ENCODE results near the gene TPO.

TPO gene

GRCh38 chr2:1413156-1413710 lies at the start of gene TPO:
TSS of gene TPO (plus strand) at chr2:1413463. CDS start at chr2:1414409, 946 bp downstream.
- Histone ChIP-seq H3K4me3 (ENCODE audit: low read length) (no peak within 1 kb of the TSS), H3K36me3 (ENCODE audit: control insufficient read depth, insufficient read depth, low read length) (no peaks in the 10 kb centered on the region), H3K27me3 (ENCODE audit: control insufficient read depth, insufficient read depth, low read length) (no peaks in the 10 kb centered on the region), H3K9ac (ENCODE audit: low read length) (no peak within 1 kb of the TSS), H3K27ac (ENCODE audit: low read depth, low read length) (no peak within 1 kb of the TSS), H3K4me1 (ENCODE audit: control insufficient read depth, insufficient read depth, low read length) (no peaks in the 10 kb centered on the region)

- Histone ChIP-seq H3K27ac (ENCODE audit: low read depth, low read length) (no peak overlapping the region), H3K4me3 (ENCODE audit: low read length) (no peak overlapping the region), H3K27me3 (ENCODE audit: control insufficient read depth, insufficient read depth, low read length) (no peaks in the 10 kb centered on the region), H3K9ac (ENCODE audit: low read length) (no peak overlapping the region), H3K4me1 (ENCODE audit: control insufficient read depth, insufficient read depth, low read length) (no peaks in the 10 kb centered on the region), H3K36me3 (ENCODE audit: control insufficient read depth, insufficient read depth, low read length) (no peaks in the 10 kb centered on the region)
Measured at GRCh38 chr2:1366546-1367134, 46.6 kb upstream of the TPO start.

GRCh38 chr2:1367601-1368000 lies 45.7 kb upstream of the TPO start:
- no peaks in the 10 kb centered on the region for H3K4me1 ChIP-seq (ENCODE audit: control insufficient read depth, insufficient read depth, low read length)
- no peaks in the 10 kb centered on the region for H3K27me3 ChIP-seq (ENCODE audit: control insufficient read depth, insufficient read depth, low read length)
- no peak overlapping the region for H3K27ac ChIP-seq (ENCODE audit: low read depth, low read length)
- H3K9ac ChIP-seq (ENCODE audit: low read length) = no peak overlapping the region
- H3K4me3 ChIP-seq (ENCODE audit: low read length) = no peak overlapping the region
- H3K36me3 ChIP-seq (ENCODE audit: control insufficient read depth, insufficient read depth, low read length) = no peaks in the 10 kb centered on the region

GRCh38 chr2:1369905-1370304 lies 43.4 kb upstream of the TPO start:
- Histone ChIP-seq H3K4me1 (ENCODE audit: control insufficient read depth, insufficient read depth, low read length) (no peaks in the 10 kb centered on the region), H3K27me3 (ENCODE audit: control insufficient read depth, insufficient read depth, low read length) (no peaks in the 10 kb centered on the region), H3K4me3 (ENCODE audit: low read length) (no peak overlapping the region), H3K36me3 (ENCODE audit: control insufficient read depth, insufficient read depth, low read length) (no peaks in the 10 kb centered on the region), H3K27ac (ENCODE audit: low read depth, low read length) (no peak overlapping the region), H3K9ac (ENCODE audit: low read length) (no peak overlapping the region)

- Histone ChIP-seq H3K4me1 (ENCODE audit: control insufficient read depth, insufficient read depth, low read length) (no peaks in the 10 kb centered on the region), H3K27me3 (ENCODE audit: control insufficient read depth, insufficient read depth, low read length) (no peaks in the 10 kb centered on the region), H3K4me3 (ENCODE audit: low read length) (no peak overlapping the region), H3K9ac (ENCODE audit: low read length) (no peak overlapping the region), H3K36me3 (ENCODE audit: control insufficient read depth, insufficient read depth, low read length) (no peaks in the 10 kb centered on the region), H3K27ac (ENCODE audit: low read depth, low read length) (no peak overlapping the region)
Measured at GRCh38 chr2:1370461-1370860, 42.8 kb upstream of the TPO start.

GRCh38 chr2:1371082-1371481 lies 42.2 kb upstream of the TPO start:
- Histone ChIP-seq H3K36me3 (ENCODE audit: control insufficient read depth, insufficient read depth, low read length) (no peaks in the 10 kb centered on the region), H3K27ac (ENCODE audit: low read depth, low read length) (no peak overlapping the region), H3K9ac (ENCODE audit: low read length) (no peak overlapping the region), H3K27me3 (ENCODE audit: control insufficient read depth, insufficient read depth, low read length) (no peaks in the 10 kb centered on the region), H3K4me1 (ENCODE audit: control insufficient read depth, insufficient read depth, low read length) (no peaks in the 10 kb centered on the region), H3K4me3 (ENCODE audit: low read length) (no peak overlapping the region)

- H3K4me3 ChIP-seq (ENCODE audit: low read length) = no peak overlapping the region
Measured at GRCh38 chr2:1373830-1374229, 39.4 kb upstream of the TPO start.

GRCh38 chr2:1374287-1374686 lies 39.0 kb upstream of the TPO start:
- no peaks in the 10 kb centered on the region for H3K36me3 ChIP-seq (ENCODE audit: control insufficient read depth, insufficient read depth, low read length)
- no peaks in the 10 kb centered on the region for H3K27me3 ChIP-seq (ENCODE audit: control insufficient read depth, insufficient read depth, low read length)
- H3K4me1 ChIP-seq (ENCODE audit: control insufficient read depth, insufficient read depth, low read length) = no peaks in the 10 kb centered on the region
- no peak overlapping the region for H3K9ac ChIP-seq (ENCODE audit: low read length)
- H3K4me3 ChIP-seq (ENCODE audit: low read length) = no peak overlapping the region
- no peak overlapping the region for H3K27ac ChIP-seq (ENCODE audit: low read depth, low read length)

More at GRCh38 chr2:1373830-1374229, 39.4 kb upstream of the TPO start:
- no peaks in the 10 kb centered on the region for H3K4me1 ChIP-seq (ENCODE audit: control insufficient read depth, insufficient read depth, low read length)
- no peaks in the 10 kb centered on the region for H3K27me3 ChIP-seq (ENCODE audit: control insufficient read depth, insufficient read depth, low read length)
- no peak overlapping the region for H3K9ac ChIP-seq (ENCODE audit: low read length)
- H3K27ac ChIP-seq (ENCODE audit: low read depth, low read length) = no peak overlapping the region
- H3K36me3 ChIP-seq (ENCODE audit: control insufficient read depth, insufficient read depth, low read length) = no peaks in the 10 kb centered on the region

GRCh38 chr2:1375794-1376193 lies 37.5 kb upstream of the TPO start:
- Histone ChIP-seq H3K27ac (ENCODE audit: low read depth, low read length) (no peak overlapping the region), H3K4me3 (ENCODE audit: low read length) (no peak overlapping the region), H3K4me1 (ENCODE audit: control insufficient read depth, insufficient read depth, low read length) (no peaks in the 10 kb centered on the region), H3K9ac (ENCODE audit: low read length) (no peak overlapping the region), H3K36me3 (ENCODE audit: control insufficient read depth, insufficient read depth, low read length) (no peaks in the 10 kb centered on the region), H3K27me3 (ENCODE audit: control insufficient read depth, insufficient read depth, low read length) (no peaks in the 10 kb centered on the region)

GRCh38 chr2:1377473-1377872 lies 35.8 kb upstream of the TPO start:
- no peaks in the 10 kb centered on the region for H3K36me3 ChIP-seq (ENCODE audit: control insufficient read depth, insufficient read depth, low read length)
- no peak overlapping the region for H3K27ac ChIP-seq (ENCODE audit: low read depth, low read length)
- no peak overlapping the region for H3K4me3 ChIP-seq (ENCODE audit: low read length)
- H3K4me1 ChIP-seq (ENCODE audit: control insufficient read depth, insufficient read depth, low read length) = no peaks in the 10 kb centered on the region
- H3K27me3 ChIP-seq (ENCODE audit: control insufficient read depth, insufficient read depth, low read length) = no peaks in the 10 kb centered on the region
- H3K9ac ChIP-seq (ENCODE audit: low read length) = no peak overlapping the region

GRCh38 chr2:1378456-1379150 lies 34.7 kb upstream of the TPO start:
- no peak overlapping the region for H3K9ac ChIP-seq (ENCODE audit: low read length)
- H3K27ac ChIP-seq (ENCODE audit: low read depth, low read length) = no peak overlapping the region
- no peaks in the 10 kb centered on the region for H3K36me3 ChIP-seq (ENCODE audit: control insufficient read depth, insufficient read depth, low read length)
- no peaks in the 10 kb centered on the region for H3K27me3 ChIP-seq (ENCODE audit: control insufficient read depth, insufficient read depth, low read length)
- H3K4me3 ChIP-seq (ENCODE audit: low read length) = no peak overlapping the region
- no peaks in the 10 kb centered on the region for H3K4me1 ChIP-seq (ENCODE audit: control insufficient read depth, insufficient read depth, low read length)

GRCh38 chr2:1381644-1382043 lies 31.6 kb upstream of the TPO start:
- H3K9ac ChIP-seq (ENCODE audit: low read length) = no peak overlapping the region
- no peak overlapping the region for H3K4me3 ChIP-seq (ENCODE audit: low read length)
- no peaks in the 10 kb centered on the region for H3K36me3 ChIP-seq (ENCODE audit: control insufficient read depth, insufficient read depth, low read length)
- no peaks in the 10 kb centered on the region for H3K27me3 ChIP-seq (ENCODE audit: control insufficient read depth, insufficient read depth, low read length)
- H3K27ac ChIP-seq (ENCODE audit: low read depth, low read length) = no peak overlapping the region
- H3K4me1 ChIP-seq (ENCODE audit: control insufficient read depth, insufficient read depth, low read length) = no peaks in the 10 kb centered on the region
